ENCODE measurements around the gene LBHD2. TPM values are rescaled to one million over a fixed set of nuclear protein-coding genes. Genes with fewer than 3 reads are reported as not detected.

The LBHD2 gene
- total RNA-seq, 3 donors from 2014 or later = not detected

GRCh38 chr14:103064978-103065377 is 19.0 kb upstream of the LBHD2 start:
- ATAC-seq (no peak), DNase-seq (no peak)

GRCh38 chr14:103065861-103066260 is 18.1 kb upstream of the LBHD2 start:
- H3K9me3 ChIP-seq = no peaks in the 10 kb centered on the region
- no peak overlapping the region for H3K4me3 ChIP-seq
- intact Hi-C loops (cut with DNase I, micrococcal nuclease) = no loop called here
- no peaks in the 10 kb centered on the region for H3K36me3 ChIP-seq (ENCODE audit: low read depth)
- no peak for ATAC-seq
- DNase-seq = no peak
- H3K4me1 ChIP-seq (ENCODE audit: low read depth) = peaks cover 18% of the 10 kb centered on the region
- TF ChIP-seq CTCF (IDR thresholded peaks at IDR 0.05) = no peak

More at GRCh38 chr14:103064978-103065377, 19.0 kb upstream of the LBHD2 start:
- no peaks in the 10 kb centered on the region for H3K36me3 ChIP-seq (ENCODE audit: low read depth)
- H3K4me1 ChIP-seq (ENCODE audit: low read depth) = peaks cover 18% of the 10 kb centered on the region
- TF ChIP-seq CTCF (IDR thresholded peaks at IDR 0.05) = no peak
- intact Hi-C loops (cut with DNase I, micrococcal nuclease) = no loop called here
- H3K4me3 ChIP-seq = no peak overlapping the region
- no peaks in the 10 kb centered on the region for H3K9me3 ChIP-seq

GRCh38 chr14:103066399-103066798 is 17.6 kb upstream of the LBHD2 start:
- no peak for TF ChIP-seq CTCF (IDR thresholded peaks at IDR 0.05)
- Histone ChIP-seq H3K4me3 (no peak overlapping the region), H3K9me3 (no peaks in the 10 kb centered on the region), H3K36me3 (ENCODE audit: low read depth) (no peaks in the 10 kb centered on the region), H3K4me1 (ENCODE audit: low read depth) (peaks cover 23% of the 10 kb centered on the region)
- DNase-seq (no peak), ATAC-seq (no peak)
- intact Hi-C loops (cut with DNase I, micrococcal nuclease) = no loop called here

- peaks cover 33% of the 10 kb centered on the region for H3K4me1 ChIP-seq (ENCODE audit: low read depth)
- ATAC-seq (peak; percentile 75), DNase-seq (peak; percentile 53 to 69 (median 63))
- H3K9me3 ChIP-seq = no peaks in the 10 kb centered on the region
- no peak for TF ChIP-seq CTCF (IDR thresholded peaks at IDR 0.05)
- H3K36me3 ChIP-seq (ENCODE audit: low read depth) = no peaks in the 10 kb centered on the region
- H3K4me3 ChIP-seq = no peak overlapping the region
- intact Hi-C loops (cut with DNase I, micrococcal nuclease) = no loop called here
Observed at GRCh38 chr14:103067231-103067954, 16.6 kb upstream of the LBHD2 start.

GRCh38 chr14:103068351-103069073 is 15.5 kb upstream of the LBHD2 start:
- H3K9me3 ChIP-seq = no peaks in the 10 kb centered on the region
- H3K4me3 ChIP-seq = no peak overlapping the region
- ATAC-seq (peak; percentile 4), DNase-seq (peak in 2 of 3 donors; percentile 48 to 61)
- no peak for TF ChIP-seq CTCF (IDR thresholded peaks at IDR 0.05)
- intact Hi-C loops (cut with DNase I, micrococcal nuclease) = no loop called here
- H3K36me3 ChIP-seq (ENCODE audit: low read depth) = no peaks in the 10 kb centered on the region
- peaks cover 34% of the 10 kb centered on the region for H3K4me1 ChIP-seq (ENCODE audit: low read depth)
